Esophagus squamous epithelium (tissue), 4 donors: Measurements from ENCODE around the gene SF1.

Source experiments
- CTCF ChIP-seq, 6 experiments: fragments of 450-650 bp in 4 of 6; fragments of 200-600 bp in 2 of 6; sonication (generic) in 2 of 6; IDR thresholded peaks; one replicate each; pipeline ENCODE4 v1.5.1; 2016 to 2019; ENCODE audit warnings: antibody characterized with exemption in 6 of 6, mild to moderate bottlenecking in 4 of 6, moderate library complexity in 4 of 6
- POLR2A ChIP-seq, 4 donors: fragments of 450-650 bp; IDR thresholded peaks; one replicate each; pipeline ENCODE4 v1.6.1; 2017; ENCODE audit warnings: antibody characterized with exemption in 4 of 4, mild to moderate bottlenecking in 4 of 4, moderate library complexity in 3 of 4

GRCh38 chr11:64771861-64772260 lies 6.5 kb downstream of the SF1 start:
- no peak for TF ChIP-seq CTCF (IDR thresholded peaks at IDR 0.05)
- TF ChIP-seq POLR2A (IDR thresholded peaks at IDR 0.05): no peak
